Measurements from ENCODE around the gene SULT1A3.
"Not testable (repeated sequence)": the region's sequence is repeated elsewhere in the genome, so short reads cannot be mapped to it uniquely, and the experiment has no call there.

GRCh38 chr16:30191158-30191557 lies 7.9 kb upstream of the SULT1A3 start:
- TF ChIP-seq RAD21 (IDR thresholded peaks at IDR 0.05; ENCODE audit: low read depth); SRF (IDR thresholded peaks at IDR 0.05; ENCODE audit: low read depth); EZH2 (IDR thresholded peaks at IDR 0.05); POLR2AphosphoS5 (IDR thresholded peaks at IDR 0.05; ENCODE audit: low read depth, low read length); YY1 (IDR thresholded peaks at IDR 0.05; ENCODE audit: extremely low read depth, insufficient replicate concordance, low read depth, low read length); ELF1 (IDR thresholded peaks at IDR 0.05; ENCODE audit: borderline replicate concordance, low read depth); ZNF274 (IDR thresholded peaks at IDR 0.05; ENCODE audit: low read depth, low read length); REST (IDR thresholded peaks at IDR 0.05; ENCODE audit: low read depth): not testable (repeated sequence)
- TF ChIP-seq, protein P1, sequence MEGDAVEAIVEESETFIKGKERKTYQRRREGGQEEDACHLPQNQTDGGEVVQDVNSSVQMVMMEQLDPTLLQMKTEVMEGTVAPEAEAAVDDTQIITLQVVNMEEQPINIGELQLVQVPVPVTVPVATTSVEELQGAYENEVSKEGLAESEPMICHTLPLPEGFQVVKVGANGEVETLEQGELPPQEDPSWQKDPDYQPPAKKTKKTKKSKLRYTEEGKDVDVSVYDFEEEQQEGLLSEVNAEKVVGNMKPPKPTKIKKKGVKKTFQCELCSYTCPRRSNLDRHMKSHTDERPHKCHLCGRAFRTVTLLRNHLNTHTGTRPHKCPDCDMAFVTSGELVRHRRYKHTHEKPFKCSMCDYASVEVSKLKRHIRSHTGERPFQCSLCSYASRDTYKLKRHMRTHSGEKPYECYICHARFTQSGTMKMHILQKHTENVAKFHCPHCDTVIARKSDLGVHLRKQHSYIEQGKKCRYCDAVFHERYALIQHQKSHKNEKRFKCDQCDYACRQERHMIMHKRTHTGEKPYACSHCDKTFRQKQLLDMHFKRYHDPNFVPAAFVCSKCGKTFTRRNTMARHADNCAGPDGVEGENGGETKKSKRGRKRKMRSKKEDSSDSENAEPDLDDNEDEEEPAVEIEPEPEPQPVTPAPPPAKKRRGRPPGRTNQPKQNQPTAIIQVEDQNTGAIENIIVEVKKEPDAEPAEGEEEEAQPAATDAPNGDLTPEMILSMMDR (IDR thresholded peaks at IDR 0.05 in 2 of 3, conservative IDR thresholded peaks at IDR 0.05 in 1 of 3; ENCODE audit: borderline replicate concordance in 1 of 3, insufficient read depth in 1 of 3, low read depth in 2 of 3, low read length in 2 of 3) = not testable (repeated sequence)
- TF ChIP-seq, protein P2, sequence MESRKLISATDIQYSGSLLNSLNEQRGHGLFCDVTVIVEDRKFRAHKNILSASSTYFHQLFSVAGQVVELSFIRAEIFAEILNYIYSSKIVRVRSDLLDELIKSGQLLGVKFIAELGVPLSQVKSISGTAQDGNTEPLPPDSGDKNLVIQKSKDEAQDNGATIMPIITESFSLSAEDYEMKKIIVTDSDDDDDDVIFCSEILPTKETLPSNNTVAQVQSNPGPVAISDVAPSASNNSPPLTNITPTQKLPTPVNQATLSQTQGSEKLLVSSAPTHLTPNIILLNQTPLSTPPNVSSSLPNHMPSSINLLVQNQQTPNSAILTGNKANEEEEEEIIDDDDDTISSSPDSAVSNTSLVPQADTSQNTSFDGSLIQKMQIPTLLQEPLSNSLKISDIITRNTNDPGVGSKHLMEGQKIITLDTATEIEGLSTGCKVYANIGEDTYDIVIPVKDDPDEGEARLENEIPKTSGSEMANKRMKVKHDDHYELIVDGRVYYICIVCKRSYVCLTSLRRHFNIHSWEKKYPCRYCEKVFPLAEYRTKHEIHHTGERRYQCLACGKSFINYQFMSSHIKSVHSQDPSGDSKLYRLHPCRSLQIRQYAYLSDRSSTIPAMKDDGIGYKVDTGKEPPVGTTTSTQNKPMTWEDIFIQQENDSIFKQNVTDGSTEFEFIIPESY (IDR thresholded peaks at IDR 0.05; ENCODE audit: extremely low read depth, insufficient replicate concordance, low read length) = not testable (repeated sequence)
- TF ChIP-seq, protein P3, sequence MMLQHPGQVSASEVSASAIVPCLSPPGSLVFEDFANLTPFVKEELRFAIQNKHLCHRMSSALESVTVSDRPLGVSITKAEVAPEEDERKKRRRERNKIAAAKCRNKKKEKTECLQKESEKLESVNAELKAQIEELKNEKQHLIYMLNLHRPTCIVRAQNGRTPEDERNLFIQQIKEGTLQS (IDR thresholded peaks at IDR 0.05) = not testable (repeated sequence)
